HCEC 1CT (cell line): ENCODE measurements around the gene ZFC3H1.

Experiments
- DNase-seq: peaks from one replicate; pipeline ENCODE4 v3.0.0-alpha.2; 2017

The ZFC3H1 gene

GRCh38 chr12:71683633-71684032 is 20.0 kb upstream of the ZFC3H1 start:
- DNase-seq: no peak

- no peak for DNase-seq
Measured at GRCh38 chr12:71682466-71682865, 18.8 kb upstream of the ZFC3H1 start.

- DNase-seq: no peak
Measured at GRCh38 chr12:71671816-71672215, 8.2 kb upstream of the ZFC3H1 start.

- DNase-seq: no peak
Measured at GRCh38 chr12:71671311-71671710, 7.7 kb upstream of the ZFC3H1 start.

- DNase-seq: no peak
Measured at GRCh38 chr12:71666259-71666658, 2.6 kb upstream of the ZFC3H1 start.

- DNase-seq: no peak
Measured at GRCh38 chr12:71665090-71665463, 1.4 kb upstream of the ZFC3H1 start.

GRCh38 chr12:71664411-71665089 is 902 bp upstream of the ZFC3H1 start:
- peak; percentile 10 for DNase-seq

GRCh38 chr12:71662849-71663560 is 643 bp downstream of the ZFC3H1 start:
- peak; percentile 68 for DNase-seq

- DNase-seq: peak; percentile 38
Measured at GRCh38 chr12:71661977-71662530, 1.6 kb downstream of the ZFC3H1 start.

GRCh38 chr12:71656740-71657139 is 6.9 kb downstream of the ZFC3H1 start:
- no peak for DNase-seq

- no peak for DNase-seq
Measured at GRCh38 chr12:71655907-71656306, 7.7 kb downstream of the ZFC3H1 start.

GRCh38 chr12:71655495-71655894 is 8.2 kb downstream of the ZFC3H1 start:
- no peak for DNase-seq

GRCh38 chr12:71654200-71654599 is 9.4 kb downstream of the ZFC3H1 start:
- DNase-seq: no peak

GRCh38 chr12:71653137-71653536 is 10.5 kb downstream of the ZFC3H1 start:
- DNase-seq: no peak

GRCh38 chr12:71652656-71653055 is 11.0 kb downstream of the ZFC3H1 start:
- no peak for DNase-seq

GRCh38 chr12:71649401-71649800 is 14.2 kb downstream of the ZFC3H1 start:
- DNase-seq: no peak

GRCh38 chr12:71648537-71648936 is 15.1 kb downstream of the ZFC3H1 start:
- DNase-seq: no peak

GRCh38 chr12:71646512-71646911 is 17.1 kb downstream of the ZFC3H1 start:
- DNase-seq: no peak

GRCh38 chr12:71645268-71645667 is 18.4 kb downstream of the ZFC3H1 start:
- DNase-seq: no peak

GRCh38 chr12:71642264-71642663 is 21.4 kb downstream of the ZFC3H1 start:
- no peak for DNase-seq

GRCh38 chr12:71641390-71641789 is 22.3 kb downstream of the ZFC3H1 start:
- DNase-seq: no peak

GRCh38 chr12:71640316-71640715 is 23.3 kb downstream of the ZFC3H1 start:
- DNase-seq: no peak

- peak; percentile 9 for DNase-seq
Measured at GRCh38 chr12:71639341-71639760, 24.3 kb downstream of the ZFC3H1 start.

- no peak for DNase-seq
Measured at GRCh38 chr12:71638499-71638898, 25.1 kb downstream of the ZFC3H1 start.
